Measurements from ENCODE around the gene CCDC106. TPM values are rescaled to one million over a fixed set of nuclear protein-coding genes. Genes with fewer than 3 reads are reported as not detected.

CCDC106 gene
- total and polyA plus RNA-seq, 2 experiments from 2014 or later, result 12.0 to 15.2 TPM

- 1 to 4% methylated on average over 9 of the region's 9 CpGs for WGBS, 2 experiments (ENCODE audit: low coverage in 1 of 2, low lambda C conversion rate in 2 of 2, missing lambda C conversion rate in 2 of 2)
Measured at GRCh38 chr19:55635334-55635717, 12.7 kb upstream of the CCDC106 start.

GRCh38 chr19:55635856-55636440 lies 12.1 kb upstream of the CCDC106 start:
- Histone ChIP-seq H3K4me1 (ENCODE audit: insufficient read depth) (peaks cover 21% of the 10 kb centered on the region), H3K9me3 (ENCODE audit: low read depth) (no peaks in the 10 kb centered on the region), H3F3A (ENCODE audit: insufficient read depth) (peaks cover 21% of the 10 kb centered on the region), H3K27ac (peak overlapping the region; percentile 85), H3K9ac (peak overlapping the region; percentile 100), H3K4me2 (ENCODE audit: unreplicated experiment) (peak overlapping the region; percentile 99), H3K36me3 (ENCODE audit: low read depth) (no peaks in the 10 kb centered on the region), H3K9me2 (ENCODE audit: insufficient read depth) (no peaks in the 10 kb centered on the region), H3K27me3 (replicated peaks; ENCODE audit: insufficient read depth) (no peaks in the 10 kb centered on the region), H4K20me1 (ENCODE audit: insufficient read depth) (no peaks in the 10 kb centered on the region), H2AFZ (no peak overlapping the region), H3K79me2 (ENCODE audit: insufficient read depth) (peaks cover 51% of the 10 kb centered on the region), H3K4me3 (peak overlapping the region; percentile 97)
- in situ Hi-C loops (cut with MboI), result loop anchor here (25.0 kb wide), 1 partner anchor 499 kb away; the partner anchor contains the start of gene TNNT1
- 27 to 29% methylated on average over 7 of the region's 7 CpGs for WGBS, 2 experiments (ENCODE audit: low coverage in 1 of 2, low lambda C conversion rate in 2 of 2, missing lambda C conversion rate in 2 of 2)
- TF ChIP-seq EZH2phosphoT487 (IDR thresholded peaks at IDR 0.05; ENCODE audit: insufficient read depth, low read depth) (no peak), EZH2 (IDR thresholded peaks at IDR 0.05; ENCODE audit: insufficient read depth, poor library complexity, severe bottlenecking) (no peak)
- peak; percentile 22 for DNase-seq

More at GRCh38 chr19:55635334-55635717, 12.7 kb upstream of the CCDC106 start:
- peaks cover 19% of the 10 kb centered on the region for H3F3A ChIP-seq (ENCODE audit: insufficient read depth)
- H3K4me1 ChIP-seq (ENCODE audit: insufficient read depth), result peaks cover 21% of the 10 kb centered on the region
- H3K36me3 ChIP-seq (ENCODE audit: low read depth), result no peaks in the 10 kb centered on the region
- peaks cover 51% of the 10 kb centered on the region for H3K79me2 ChIP-seq (ENCODE audit: insufficient read depth)
- peak overlapping the region; percentile 93 for H2AFZ ChIP-seq
- H3K9me2 ChIP-seq (ENCODE audit: insufficient read depth), result no peaks in the 10 kb centered on the region
- no peaks in the 10 kb centered on the region for H3K9me3 ChIP-seq (ENCODE audit: low read depth)
- in situ Hi-C loops (cut with MboI), result loop anchor here (25.0 kb wide), 1 partner anchor 498 kb away; the partner anchor contains the start of gene TNNT1
- DNase-seq, result peak; percentile 47
- H4K20me1 ChIP-seq (ENCODE audit: insufficient read depth), result no peaks in the 10 kb centered on the region
- TF ChIP-seq EZH2 (IDR thresholded peaks at IDR 0.05; ENCODE audit: insufficient read depth, poor library complexity, severe bottlenecking) (no peak), EZH2phosphoT487 (IDR thresholded peaks at IDR 0.05; ENCODE audit: insufficient read depth, low read depth) (no peak)
- H3K4me2 ChIP-seq (ENCODE audit: unreplicated experiment), result peak overlapping the region; percentile 99
- peak overlapping the region; percentile 100 for H3K9ac ChIP-seq
- peak overlapping the region; percentile 85 for H3K27ac ChIP-seq
- H3K4me3 ChIP-seq, result peak overlapping the region; percentile 97
- H3K27me3 ChIP-seq (replicated peaks; ENCODE audit: insufficient read depth), result no peaks in the 10 kb centered on the region

- H3K4me3 ChIP-seq, result peak overlapping the region; percentile 97
- peaks cover 21% of the 10 kb centered on the region for H3K4me1 ChIP-seq (ENCODE audit: insufficient read depth)
- H3F3A ChIP-seq (ENCODE audit: insufficient read depth), result peaks cover 27% of the 10 kb centered on the region
- no peak for DNase-seq
- in situ Hi-C loops (cut with MboI), result loop anchor here (25.0 kb wide), 1 partner anchor 499 kb away; the partner anchor contains the start of gene TNNT1
- H3K9me3 ChIP-seq (ENCODE audit: low read depth), result no peaks in the 10 kb centered on the region
- 64 to 65% methylated on average over 4 of the region's 4 CpGs for WGBS, 2 experiments (ENCODE audit: low coverage in 1 of 2, low lambda C conversion rate in 2 of 2, missing lambda C conversion rate in 2 of 2)
- no peaks in the 10 kb centered on the region for H3K27me3 ChIP-seq (replicated peaks; ENCODE audit: insufficient read depth)
- no peaks in the 10 kb centered on the region for H3K36me3 ChIP-seq (ENCODE audit: low read depth)
- H3K79me2 ChIP-seq (ENCODE audit: insufficient read depth), result peaks cover 55% of the 10 kb centered on the region
- no peaks in the 10 kb centered on the region for H3K9me2 ChIP-seq (ENCODE audit: insufficient read depth)
- no peak overlapping the region for H2AFZ ChIP-seq
- H3K9ac ChIP-seq, result peak overlapping the region; percentile 100
- TF ChIP-seq EZH2phosphoT487 (IDR thresholded peaks at IDR 0.05; ENCODE audit: insufficient read depth, low read depth) (no peak), EZH2 (IDR thresholded peaks at IDR 0.05; ENCODE audit: insufficient read depth, poor library complexity, severe bottlenecking) (no peak)
- no peak overlapping the region for H3K4me2 ChIP-seq (ENCODE audit: unreplicated experiment)
- H3K27ac ChIP-seq, result no peak overlapping the region
- H4K20me1 ChIP-seq (ENCODE audit: insufficient read depth), result no peaks in the 10 kb centered on the region
Measured at GRCh38 chr19:55636723-55637122, 11.3 kb upstream of the CCDC106 start.

- Histone ChIP-seq H3K36me3 (ENCODE audit: low read depth) (no peaks in the 10 kb centered on the region), H3K4me3 (no peak overlapping the region), H3F3A (ENCODE audit: insufficient read depth) (peaks cover 30% of the 10 kb centered on the region), H3K27ac (no peak overlapping the region), H4K20me1 (ENCODE audit: insufficient read depth) (no peaks in the 10 kb centered on the region), H3K79me2 (ENCODE audit: insufficient read depth) (peaks cover 59% of the 10 kb centered on the region), H3K9me2 (ENCODE audit: insufficient read depth) (no peaks in the 10 kb centered on the region), H3K4me2 (ENCODE audit: unreplicated experiment) (no peak overlapping the region), H3K9ac (no peak overlapping the region), H3K4me1 (ENCODE audit: insufficient read depth) (peaks cover 21% of the 10 kb centered on the region), H2AFZ (no peak overlapping the region), H3K9me3 (ENCODE audit: low read depth) (no peaks in the 10 kb centered on the region), H3K27me3 (replicated peaks; ENCODE audit: insufficient read depth) (no peaks in the 10 kb centered on the region)
- TF ChIP-seq EZH2phosphoT487 (IDR thresholded peaks at IDR 0.05; ENCODE audit: insufficient read depth, low read depth) (no peak), EZH2 (IDR thresholded peaks at IDR 0.05; ENCODE audit: insufficient read depth, poor library complexity, severe bottlenecking) (no peak)
- in situ Hi-C loops (cut with MboI), result loop anchor here (25.0 kb wide), 1 partner anchor 500 kb away; the partner anchor contains the start of gene TNNT1
- 67 to 69% methylated on average over 11 of the region's 11 CpGs for WGBS, 2 experiments (ENCODE audit: low coverage in 1 of 2, low lambda C conversion rate in 2 of 2, missing lambda C conversion rate in 2 of 2)
- no peak for DNase-seq
Measured at GRCh38 chr19:55637534-55637933, 10.5 kb upstream of the CCDC106 start.

All from GM23248 (cell line).